HG03135 (cell line): Measurements from ENCODE around the gene FGF11.

Experiments
- ATAC-seq: cut with Tn5 transposase; IDR thresholded peaks from one replicate; pipeline ENCODE4 v1.9.1; 2021; ENCODE audit warnings: mild to moderate bottlenecking, moderate library complexity; ENCODE audit not compliant: unreplicated experiment

Gene FGF11

DNA sequence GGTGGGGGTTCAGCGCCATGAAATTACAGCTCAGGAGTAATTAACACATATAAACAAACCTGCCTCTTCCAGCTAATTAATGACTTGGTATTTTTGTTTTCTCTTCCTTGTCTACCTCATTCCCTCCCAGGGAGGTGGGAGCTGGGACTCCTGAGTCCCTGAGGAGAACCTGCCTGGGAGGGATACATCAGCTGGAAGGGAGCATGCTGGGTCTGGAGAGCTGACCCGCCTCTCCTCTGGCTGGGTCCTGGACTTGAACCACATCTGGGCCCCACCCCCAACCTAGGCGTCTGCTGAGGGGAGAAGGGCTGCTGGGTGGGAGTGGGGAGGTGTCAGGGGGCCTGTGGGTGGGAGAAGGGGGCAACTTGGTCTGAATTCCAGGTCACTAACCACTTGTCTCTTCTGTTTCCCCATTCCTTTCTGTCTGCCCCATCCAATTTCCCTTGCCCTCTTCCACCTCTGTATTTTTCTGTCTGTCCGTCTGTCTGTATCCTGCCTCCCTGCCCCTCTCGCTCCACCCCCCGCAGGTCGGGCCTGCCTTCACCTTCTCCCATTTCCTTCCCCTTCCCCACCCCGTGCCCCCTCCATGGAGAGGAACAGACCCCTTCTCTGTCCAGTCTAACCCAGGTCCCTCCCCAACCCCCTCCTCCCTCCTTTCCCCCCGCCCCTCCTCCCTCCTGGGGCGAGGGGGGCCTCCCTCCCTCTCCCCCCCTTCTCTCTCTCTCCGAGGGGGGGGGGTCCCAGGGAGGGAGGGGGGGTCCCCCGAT lies 31.6 kb upstream of the FGF11 start, which contains the start of gene NLGN2:
Gene NLGN2, plus strand, starts transcription at position 361 of the 767 bp plus-strand sequence. CDS start 411 bp downstream, outside the sequence.
- ATAC-seq: no peak

DNA sequence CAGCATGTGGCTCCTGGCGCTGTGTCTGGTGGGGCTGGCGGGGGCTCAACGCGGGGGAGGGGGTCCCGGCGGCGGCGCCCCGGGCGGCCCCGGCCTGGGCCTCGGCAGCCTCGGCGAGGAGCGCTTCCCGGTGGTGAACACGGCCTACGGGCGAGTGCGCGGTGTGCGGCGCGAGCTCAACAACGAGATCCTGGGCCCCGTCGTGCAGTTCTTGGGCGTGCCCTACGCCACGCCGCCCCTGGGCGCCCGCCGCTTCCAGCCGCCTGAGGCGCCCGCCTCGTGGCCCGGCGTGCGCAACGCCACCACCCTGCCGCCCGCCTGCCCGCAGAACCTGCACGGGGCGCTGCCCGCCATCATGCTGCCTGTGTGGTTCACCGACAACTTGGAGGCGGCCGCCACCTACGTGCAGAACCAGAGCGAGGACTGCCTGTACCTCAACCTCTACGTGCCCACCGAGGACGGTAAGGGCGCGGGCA lies 31.0 kb upstream of the FGF11 start:
- ATAC-seq: no peak

DNA sequence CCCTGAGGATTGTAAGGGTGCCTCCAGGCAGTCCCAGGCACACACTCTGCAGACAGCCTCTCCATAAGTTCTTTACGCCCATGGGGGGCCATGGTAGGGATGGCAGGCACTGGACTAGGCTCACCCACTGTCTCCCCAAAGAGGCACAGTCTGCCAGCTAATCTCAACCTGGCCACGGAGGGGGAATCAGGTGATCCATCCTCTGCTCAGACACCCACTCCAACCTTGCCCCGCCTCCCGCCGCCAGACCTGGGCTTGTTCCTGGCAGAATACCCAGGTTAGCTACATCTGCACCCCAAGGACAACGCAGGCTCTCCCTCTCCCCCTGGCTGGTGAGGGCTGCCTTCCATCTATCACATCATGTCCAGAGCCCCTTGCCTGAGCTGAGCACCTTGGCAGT lies 30.4 kb upstream of the FGF11 start:
- ATAC-seq: no peak

GRCh38 chr17:7409716-7410115 lies 29.6 kb upstream of the FGF11 start:
- ATAC-seq: no peak

DNA sequence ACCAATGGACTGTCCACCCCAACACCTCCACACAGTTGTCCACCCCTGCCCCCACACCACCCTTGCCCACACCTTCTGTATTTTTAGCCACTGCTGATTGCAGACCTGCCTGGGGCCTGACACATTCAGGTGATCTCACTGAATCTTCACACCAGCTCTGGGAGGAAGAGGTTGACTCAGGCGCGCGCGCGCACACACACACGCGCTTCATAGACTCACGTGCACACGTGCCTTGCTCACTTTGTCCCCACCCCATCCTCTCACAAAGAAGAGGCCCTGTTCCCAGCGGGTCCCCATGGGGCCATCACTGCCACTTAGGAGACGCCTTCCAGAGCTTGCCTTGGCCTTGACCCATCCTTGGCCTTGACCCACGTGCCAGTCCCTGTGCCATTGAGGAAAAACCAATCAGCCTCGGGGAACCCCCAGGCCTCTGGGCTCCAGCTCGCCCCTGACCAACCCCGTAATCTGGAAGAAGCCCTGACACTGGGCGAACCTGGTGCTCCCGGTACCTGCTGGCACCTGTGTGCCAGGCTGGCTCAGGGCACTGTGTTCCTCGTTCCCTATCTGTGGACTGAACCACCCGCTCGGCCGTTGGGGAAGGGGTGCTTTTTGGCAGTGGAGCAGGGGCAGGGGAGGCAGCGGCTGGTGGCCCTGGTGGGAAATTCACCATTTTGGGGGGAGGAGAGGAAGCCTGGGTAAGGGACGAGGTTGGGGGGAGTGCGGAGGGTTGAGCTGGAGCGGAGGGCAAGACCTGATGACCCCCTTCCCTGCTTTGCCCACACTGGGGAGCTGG lies 28.5 kb upstream of the FGF11 start:
- ATAC-seq: no peak

- no peak for ATAC-seq
Measured at GRCh38 chr17:7411427-7411750, 27.9 kb upstream of the FGF11 start.

GRCh38 chr17:7413346-7413985 lies 25.8 kb upstream of the FGF11 start:
- no peak for ATAC-seq

DNA sequence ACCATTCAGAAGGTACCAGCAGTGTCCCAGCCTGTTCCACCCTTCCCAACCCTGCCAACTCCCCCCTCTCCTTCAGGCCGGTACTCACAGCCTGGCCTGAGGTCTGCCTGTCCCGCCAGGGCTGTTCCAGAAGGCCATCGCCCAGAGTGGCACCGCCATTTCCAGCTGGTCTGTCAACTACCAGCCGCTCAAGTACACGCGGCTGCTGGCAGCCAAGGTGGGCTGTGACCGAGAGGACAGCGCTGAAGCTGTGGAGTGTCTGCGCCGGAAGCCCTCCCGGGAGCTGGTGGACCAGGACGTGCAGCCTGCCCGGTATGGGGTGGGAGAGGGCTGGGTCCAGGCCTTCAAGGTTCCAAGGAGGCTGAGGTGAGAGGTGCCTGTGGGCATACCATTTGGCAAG lies 24.5 kb upstream of the FGF11 start:
- no peak for ATAC-seq

GRCh38 chr17:7415784-7416183 lies 23.5 kb upstream of the FGF11 start:
- no peak for ATAC-seq

DNA sequence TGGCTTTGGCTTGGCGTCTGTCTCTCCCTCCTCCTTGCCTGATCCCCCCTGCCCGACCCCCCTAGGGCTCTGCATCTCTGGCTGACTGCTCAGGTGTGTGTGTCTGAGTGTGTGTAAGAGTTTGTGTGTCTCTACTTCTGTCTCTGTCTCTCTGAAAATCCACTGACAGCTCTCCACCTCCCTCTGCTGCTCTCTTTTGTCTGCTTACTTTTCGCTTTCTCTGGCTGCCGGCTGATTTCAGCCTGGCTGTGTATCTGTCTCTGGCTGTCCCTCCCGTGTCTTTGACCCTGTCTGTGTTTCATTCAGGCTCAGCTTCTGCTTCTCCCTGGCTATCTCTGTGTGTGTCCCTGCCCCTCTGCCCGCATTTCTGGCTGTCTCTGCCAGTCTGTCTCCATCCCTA lies 23.0 kb upstream of the FGF11 start:
- ATAC-seq: no peak

DNA sequence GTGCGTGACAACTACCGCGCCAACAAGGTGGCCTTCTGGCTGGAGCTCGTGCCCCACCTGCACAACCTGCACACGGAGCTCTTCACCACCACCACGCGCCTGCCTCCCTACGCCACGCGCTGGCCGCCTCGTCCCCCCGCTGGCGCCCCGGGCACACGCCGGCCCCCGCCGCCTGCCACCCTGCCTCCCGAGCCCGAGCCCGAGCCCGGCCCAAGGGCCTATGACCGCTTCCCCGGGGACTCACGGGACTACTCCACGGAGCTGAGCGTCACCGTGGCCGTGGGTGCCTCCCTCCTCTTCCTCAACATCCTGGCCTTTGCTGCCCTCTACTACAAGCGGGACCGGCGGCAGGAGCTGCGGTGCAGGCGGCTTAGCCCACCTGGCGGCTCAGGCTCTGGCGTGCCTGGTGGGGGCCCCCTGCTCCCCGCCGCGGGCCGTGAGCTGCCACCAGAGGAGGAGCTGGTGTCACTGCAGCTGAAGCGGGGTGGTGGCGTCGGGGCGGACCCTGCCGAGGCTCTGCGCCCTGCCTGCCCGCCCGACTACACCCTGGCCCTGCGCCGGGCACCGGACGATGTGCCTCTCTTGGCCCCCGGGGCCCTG lies 22.2 kb upstream of the FGF11 start:
- ATAC-seq: no peak

GRCh38 chr17:7418472-7419152 lies 20.7 kb upstream of the FGF11 start:
- no peak for ATAC-seq

DNA sequence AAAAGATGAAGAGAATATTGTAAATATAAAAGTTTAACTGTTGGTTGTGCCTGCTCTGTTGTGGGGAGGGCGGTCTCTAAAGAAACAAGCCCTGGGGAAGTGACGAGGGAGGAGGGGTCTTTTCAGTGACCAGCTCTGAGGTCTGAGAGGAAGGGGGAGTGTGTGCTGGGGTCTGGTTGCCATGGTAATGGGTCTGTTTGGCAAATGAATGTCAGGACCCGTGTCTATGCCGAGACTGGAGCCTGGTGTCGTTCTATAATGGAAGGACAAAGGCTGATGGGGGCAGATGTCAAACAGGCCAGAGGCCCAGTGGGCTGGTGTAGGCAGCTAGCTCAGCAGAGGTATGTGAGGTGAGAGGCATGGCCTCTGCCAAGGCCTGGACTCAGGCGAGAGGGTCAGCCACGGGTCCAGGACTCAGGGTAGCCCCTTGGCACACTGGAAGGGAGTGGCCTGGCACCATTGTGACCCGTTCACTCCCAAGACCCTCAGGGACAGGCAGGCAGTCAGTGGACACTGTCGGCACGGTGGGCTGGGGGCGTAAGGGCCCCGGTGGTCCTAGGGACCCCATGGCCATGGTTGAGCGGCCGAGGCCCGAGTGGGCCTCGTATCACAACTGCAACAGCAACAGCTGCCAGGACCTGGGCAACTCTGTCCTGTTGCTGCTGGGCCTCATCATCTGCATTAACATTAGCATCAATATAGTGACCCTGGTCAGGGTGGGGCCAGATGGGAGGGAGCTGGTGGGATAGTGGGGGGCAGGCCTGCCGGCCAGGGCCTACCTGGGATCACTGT lies 19.3 kb upstream of the FGF11 start, which contains the start of gene SPEM1:
Gene SPEM1, plus strand, starts transcription at position 506 of the 792 bp plus-strand sequence. Its CDS starts 61 bp downstream, at position 567.
- ATAC-seq: no peak

DNA sequence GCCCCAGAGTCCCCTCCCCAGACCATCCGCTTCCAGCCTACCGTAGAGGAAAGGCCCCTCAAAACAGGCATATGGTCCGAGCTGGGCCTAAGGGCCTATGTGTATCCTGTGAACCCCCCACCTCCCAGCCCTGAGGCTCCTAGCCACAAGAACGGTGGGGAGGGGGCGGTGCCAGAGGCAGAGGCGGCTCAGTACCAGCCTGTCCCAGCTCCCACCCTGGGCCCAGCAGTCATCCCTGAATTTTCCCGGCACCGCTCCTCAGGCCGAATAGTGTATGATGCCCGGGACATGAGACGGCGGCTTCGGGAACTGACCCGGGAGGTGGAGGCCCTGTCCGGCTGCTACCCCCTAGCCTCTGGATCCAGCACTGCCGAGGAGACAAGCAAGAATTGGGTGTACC lies 18.1 kb upstream of the FGF11 start:
- ATAC-seq: no peak

DNA sequence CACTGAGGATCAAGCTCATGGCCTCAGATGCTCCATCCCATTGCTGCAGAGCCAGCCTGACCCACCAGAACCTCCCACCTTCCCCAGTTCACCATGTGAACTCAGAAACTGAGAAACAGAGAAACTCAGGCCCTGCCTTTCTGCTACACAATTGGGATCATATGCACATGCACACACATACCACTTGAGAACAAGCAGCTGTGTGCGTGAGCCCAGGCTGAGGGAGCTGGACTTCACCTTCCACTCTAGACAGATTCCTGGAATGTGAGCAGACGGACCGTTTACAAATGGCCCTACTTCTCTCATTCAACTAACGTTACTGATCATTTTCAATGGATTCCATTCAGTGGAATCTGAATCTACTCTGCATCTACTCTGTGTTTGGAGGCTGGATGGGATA lies 15.6 kb upstream of the FGF11 start:
- ATAC-seq: no peak

DNA sequence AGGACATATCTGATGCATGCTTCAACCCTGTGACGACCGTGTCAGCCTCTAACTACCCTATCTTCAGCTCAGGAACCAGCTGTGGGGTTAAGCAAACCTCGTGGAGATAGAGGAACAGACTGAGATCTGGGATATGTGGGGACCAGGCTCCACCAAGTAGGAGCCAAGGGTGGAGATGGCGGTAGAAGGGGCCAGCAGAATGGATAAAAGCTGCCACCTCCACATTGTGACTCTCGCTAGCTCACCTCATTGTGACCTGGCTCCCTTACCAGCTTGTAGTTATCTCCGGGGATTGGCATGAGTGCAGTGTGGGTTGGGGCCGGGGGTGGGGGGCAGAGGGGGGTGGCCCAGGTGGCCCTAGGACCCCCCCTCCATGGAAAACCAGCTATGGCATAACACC lies 14.0 kb upstream of the FGF11 start, which contains the start of gene SPEM2:
Gene SPEM2, plus strand, starts transcription at position 301 of the 400 bp plus-strand sequence. Its CDS starts 73 bp downstream, at position 374.
- no peak for ATAC-seq

DNA sequence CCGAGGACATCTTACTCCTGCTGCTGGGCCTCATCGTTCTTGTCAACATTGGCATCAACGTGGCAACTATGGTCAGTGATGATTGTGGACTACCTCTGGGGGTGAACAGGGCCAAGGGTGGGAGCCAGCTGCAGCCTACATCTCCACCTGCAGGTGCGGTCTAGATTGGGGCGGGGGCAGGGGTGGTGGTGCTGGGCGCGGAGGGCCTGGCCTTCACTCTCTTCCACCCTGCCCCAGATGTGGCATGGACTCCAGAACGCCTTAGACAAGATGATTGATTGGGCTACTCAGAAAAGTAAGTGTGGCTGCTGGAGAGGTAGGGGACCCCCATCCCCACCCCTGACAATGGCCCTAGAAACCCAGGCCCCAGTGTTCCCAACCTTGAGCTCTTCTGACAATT lies 13.6 kb upstream of the FGF11 start:
- no peak for ATAC-seq

DNA sequence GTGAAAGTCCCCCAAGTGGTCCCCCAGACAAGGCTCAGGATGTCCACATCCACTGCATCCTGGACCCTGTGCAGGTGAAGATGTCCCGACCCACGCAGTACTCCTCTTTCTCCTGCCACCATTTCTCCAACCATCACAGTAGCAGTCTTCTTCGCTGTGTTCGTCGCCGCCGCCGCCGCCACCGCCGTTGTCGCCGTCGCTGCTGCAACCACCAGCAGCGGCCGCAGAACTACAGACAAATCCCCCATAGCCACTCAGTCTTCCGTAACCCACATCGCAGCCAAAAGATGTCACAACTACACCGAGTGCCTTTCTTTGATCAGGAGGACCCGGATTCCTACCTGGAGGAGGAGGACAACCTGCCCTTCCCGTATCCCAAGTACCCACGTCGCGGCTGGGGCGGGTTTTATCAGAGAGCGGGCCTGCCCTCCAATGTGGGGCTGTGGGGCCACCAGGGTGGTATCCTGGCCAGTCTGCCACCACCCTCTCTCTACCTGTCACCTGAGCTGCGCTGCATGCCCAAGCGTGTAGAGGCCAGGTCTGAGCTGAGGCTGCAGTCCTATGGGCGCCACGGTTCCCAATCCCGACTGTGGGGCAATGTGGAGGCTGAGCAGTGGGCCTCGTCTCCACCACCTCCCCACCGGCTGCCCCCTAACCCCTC lies 13.0 kb upstream of the FGF11 start:
- ATAC-seq: no peak

GRCh38 chr17:7426896-7427489 lies 12.3 kb upstream of the FGF11 start:
- no peak for ATAC-seq
